HFFc6 (cell line): ENCODE measurements around the gene TSGA10. TPM values are rescaled to one million over a fixed set of nuclear protein-coding genes. Genes with fewer than 3 reads are reported as not detected.
"Not testable (repeated sequence)": the region's sequence is repeated elsewhere in the genome, so short reads cannot be mapped to it uniquely, and the experiment has no call there.

Experiments
- DNase-seq: peaks from one replicate; pipeline ENCODE4 v3.0.0-alpha.2; 2018
- H3K27ac Mint-ChIP-seq: 2 replicates; pipeline ENCODE4 v1.8.0; 2020; ENCODE audit warnings: mild to moderate bottlenecking, mixed read lengths
- H3K27me3 Mint-ChIP-seq: 2 replicates; pipeline ENCODE4 v1.8.0; 2021; ENCODE audit warnings: mild to moderate bottlenecking, moderate library complexity, mixed read lengths; ENCODE audit not compliant: insufficient read depth
- H3K36me3 Mint-ChIP-seq: 2 replicates; pipeline ENCODE4 v1.8.0; 2021; ENCODE audit warnings: low read depth, mixed read lengths
- H3K4me1 Mint-ChIP-seq: 2 replicates; pipeline ENCODE4 v1.8.0; 2020; ENCODE audit warnings: low read depth, mixed read lengths
- H3K4me3 Mint-ChIP-seq: 2 replicates; pipeline ENCODE4 v1.8.0; 2020; ENCODE audit warnings: mild to moderate bottlenecking, moderate library complexity, mixed read lengths
- H3K9me3 Mint-ChIP-seq: 2 replicates; pipeline ENCODE4 v1.8.0; 2020; ENCODE audit warnings: mild to moderate bottlenecking, mixed read lengths
- long read RNA-seq: library from polyadenylated mRNA; unstranded; transcript quantifications from one replicate; pipeline ENCODE4 v2.0.0, GENCODE V29; 2019
- total RNA-seq, 6 experiments: library from RNA; stranded (reverse); fragmentation: NEBNext Ultra II Directional; extraction: Animal tissue kit (Norgen Biotek cat#: 25700); gene quantifications; 2 replicates in 1 of 6; 3 replicates in 5 of 6; pipeline ENCODE4 v1.2.3, GENCODE V29; 2021
- TF ChIP-seq, protein P1 (sequence below): fragments of 200-600 bp; sonication (generic); IDR thresholded peaks from 2 replicates; pipeline ENCODE4 v1.5.0; 2021; ENCODE audit warnings: antibody characterized with exemption, mild to moderate bottlenecking

Gene TSGA10, protein sequence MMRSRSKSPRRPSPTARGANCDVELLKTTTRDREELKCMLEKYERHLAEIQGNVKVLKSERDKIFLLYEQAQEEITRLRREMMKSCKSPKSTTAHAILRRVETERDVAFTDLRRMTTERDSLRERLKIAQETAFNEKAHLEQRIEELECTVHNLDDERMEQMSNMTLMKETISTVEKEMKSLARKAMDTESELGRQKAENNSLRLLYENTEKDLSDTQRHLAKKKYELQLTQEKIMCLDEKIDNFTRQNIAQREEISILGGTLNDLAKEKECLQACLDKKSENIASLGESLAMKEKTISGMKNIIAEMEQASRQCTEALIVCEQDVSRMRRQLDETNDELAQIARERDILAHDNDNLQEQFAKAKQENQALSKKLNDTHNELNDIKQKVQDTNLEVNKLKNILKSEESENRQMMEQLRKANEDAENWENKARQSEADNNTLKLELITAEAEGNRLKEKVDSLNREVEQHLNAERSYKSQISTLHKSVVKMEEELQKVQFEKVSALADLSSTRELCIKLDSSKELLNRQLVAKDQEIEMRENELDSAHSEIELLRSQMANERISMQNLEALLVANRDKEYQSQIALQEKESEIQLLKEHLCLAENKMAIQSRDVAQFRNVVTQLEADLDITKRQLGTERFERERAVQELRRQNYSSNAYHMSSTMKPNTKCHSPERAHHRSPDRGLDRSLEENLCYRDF
- total RNA-seq, result 1 to 10 TPM in 4 of 6 experiments, under 1 TPM in 2; 0.83 to 2.0 (median 1.3) TPM
- long read RNA-seq, partial matches to known transcripts, result 0 of 1 reads
- long read RNA-seq, other reads (novel, unspliced or antisense), result 0 of 1 reads

DNA sequence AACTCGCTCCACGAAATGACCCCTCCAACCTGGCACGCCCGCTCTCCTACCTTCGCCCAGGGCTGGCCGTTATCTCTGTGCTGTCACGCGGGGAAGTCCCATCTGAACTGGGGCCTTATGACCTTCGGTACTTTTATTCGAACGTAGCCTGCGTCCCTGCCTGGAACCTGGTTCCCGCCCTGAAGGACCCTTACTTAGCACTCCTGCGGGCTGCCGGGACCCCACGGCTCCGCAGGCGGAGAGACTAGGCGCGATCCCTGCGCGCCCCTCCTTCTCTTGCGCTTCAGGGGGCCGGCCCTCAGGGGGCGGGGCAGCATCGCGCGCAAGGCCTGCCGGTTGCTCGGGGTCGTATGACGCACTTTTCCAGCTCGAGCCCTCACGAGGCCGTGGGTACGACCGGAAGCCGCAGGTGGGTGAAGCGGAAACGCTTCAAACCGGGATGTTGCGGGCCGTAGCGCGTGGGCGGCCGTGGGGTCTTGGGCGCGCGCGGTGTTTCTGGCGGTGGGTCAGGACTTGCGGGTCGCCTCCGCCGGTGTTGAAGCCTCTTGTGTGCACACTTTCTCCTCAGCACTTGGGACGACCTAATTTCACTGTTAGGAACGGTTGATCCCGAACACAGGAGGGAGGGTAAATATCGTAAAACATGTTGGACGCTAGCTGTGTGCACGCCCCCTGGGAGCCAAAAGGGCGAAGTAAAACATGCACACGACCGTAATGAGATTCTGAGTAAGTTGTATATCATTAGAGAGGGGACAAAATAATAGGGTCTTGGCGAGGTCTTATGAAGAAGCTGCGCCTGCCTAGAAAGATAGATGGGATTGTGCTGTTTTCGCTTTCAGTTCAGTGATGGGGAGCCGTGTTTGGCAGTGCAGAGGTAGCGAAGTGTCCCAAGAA lies at the start of gene TSGA10, which contains the start of gene LIPT1:
TSGA10 (minus strand) TSS at position 300 of the 894 bp plus-strand sequence. CDS start 45,503 bp downstream, outside the sequence.
LIPT1 (plus strand) TSS at position 325 of the 894 bp plus-strand sequence. CDS start 6,991 bp downstream, outside the sequence.
- Mint-ChIP-seq H3K4me1 (peaks cover 12% of the 10 kb centered on the region), H3K9me3 (no peaks in the 10 kb centered on the region), H3K36me3 (0 out of 2 replicates have a peak, but pooled peaks cover 4% of the 10 kb centered on the region), H3K4me3 (peak within 1 kb of the TSS; percentile 90), H3K27me3 (no peaks in the 10 kb centered on the region; the same call in 1 of the 2 replicates), H3K27ac (peak within 1 kb of the TSS; percentile 86)
- peak; percentile 79 for DNase-seq
- TF ChIP-seq, protein P1, sequence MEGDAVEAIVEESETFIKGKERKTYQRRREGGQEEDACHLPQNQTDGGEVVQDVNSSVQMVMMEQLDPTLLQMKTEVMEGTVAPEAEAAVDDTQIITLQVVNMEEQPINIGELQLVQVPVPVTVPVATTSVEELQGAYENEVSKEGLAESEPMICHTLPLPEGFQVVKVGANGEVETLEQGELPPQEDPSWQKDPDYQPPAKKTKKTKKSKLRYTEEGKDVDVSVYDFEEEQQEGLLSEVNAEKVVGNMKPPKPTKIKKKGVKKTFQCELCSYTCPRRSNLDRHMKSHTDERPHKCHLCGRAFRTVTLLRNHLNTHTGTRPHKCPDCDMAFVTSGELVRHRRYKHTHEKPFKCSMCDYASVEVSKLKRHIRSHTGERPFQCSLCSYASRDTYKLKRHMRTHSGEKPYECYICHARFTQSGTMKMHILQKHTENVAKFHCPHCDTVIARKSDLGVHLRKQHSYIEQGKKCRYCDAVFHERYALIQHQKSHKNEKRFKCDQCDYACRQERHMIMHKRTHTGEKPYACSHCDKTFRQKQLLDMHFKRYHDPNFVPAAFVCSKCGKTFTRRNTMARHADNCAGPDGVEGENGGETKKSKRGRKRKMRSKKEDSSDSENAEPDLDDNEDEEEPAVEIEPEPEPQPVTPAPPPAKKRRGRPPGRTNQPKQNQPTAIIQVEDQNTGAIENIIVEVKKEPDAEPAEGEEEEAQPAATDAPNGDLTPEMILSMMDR, result peak; percentile 46; the same call in 1 of the 2 replicates

DNA sequence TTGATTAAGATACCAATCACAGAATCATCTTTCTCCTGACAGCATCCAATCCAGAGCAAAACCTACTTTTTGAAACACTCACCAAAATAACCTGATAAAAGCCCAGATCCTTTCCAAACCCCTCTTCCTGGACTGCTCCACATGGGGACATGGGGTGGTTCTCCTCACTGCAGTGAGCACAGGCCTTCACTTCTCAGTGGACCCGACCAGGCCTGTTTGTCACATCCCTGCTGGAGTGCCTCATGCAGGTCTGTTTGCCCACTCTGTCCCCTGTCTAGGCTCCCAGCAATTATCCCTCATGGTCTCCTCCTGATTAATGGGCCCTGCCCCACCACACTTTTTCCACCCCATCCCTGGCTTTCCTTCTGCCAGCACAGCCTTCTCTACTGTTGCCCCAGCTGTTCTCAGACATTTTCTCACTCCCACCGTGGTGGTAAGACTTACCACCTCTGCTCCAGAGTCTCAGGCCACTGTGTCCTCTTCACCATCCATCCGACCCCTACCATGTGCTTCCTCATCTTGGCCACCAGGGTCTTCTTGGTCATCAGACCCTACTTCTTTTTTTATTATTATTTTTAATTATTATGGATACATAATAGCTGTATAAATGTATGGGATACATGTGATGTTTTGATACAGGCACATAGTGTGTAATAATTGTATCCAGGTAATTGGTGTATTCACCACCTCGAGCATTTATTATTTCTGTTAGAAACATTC lies 47.4 kb upstream of the TSGA10 start:
- Mint-ChIP-seq H3K27ac (no peak overlapping the region), H3K9me3 (peaks cover 5% of the 10 kb centered on the region; the same call in 1 of the 2 replicates), H3K4me1 (no peaks in the 10 kb centered on the region), H3K4me3 (no peak overlapping the region), H3K27me3 (no peaks in the 10 kb centered on the region), H3K36me3 (peaks cover 19% of the 10 kb centered on the region)
- no peak for DNase-seq
- TF ChIP-seq, protein P1, result peak; percentile 58

DNA sequence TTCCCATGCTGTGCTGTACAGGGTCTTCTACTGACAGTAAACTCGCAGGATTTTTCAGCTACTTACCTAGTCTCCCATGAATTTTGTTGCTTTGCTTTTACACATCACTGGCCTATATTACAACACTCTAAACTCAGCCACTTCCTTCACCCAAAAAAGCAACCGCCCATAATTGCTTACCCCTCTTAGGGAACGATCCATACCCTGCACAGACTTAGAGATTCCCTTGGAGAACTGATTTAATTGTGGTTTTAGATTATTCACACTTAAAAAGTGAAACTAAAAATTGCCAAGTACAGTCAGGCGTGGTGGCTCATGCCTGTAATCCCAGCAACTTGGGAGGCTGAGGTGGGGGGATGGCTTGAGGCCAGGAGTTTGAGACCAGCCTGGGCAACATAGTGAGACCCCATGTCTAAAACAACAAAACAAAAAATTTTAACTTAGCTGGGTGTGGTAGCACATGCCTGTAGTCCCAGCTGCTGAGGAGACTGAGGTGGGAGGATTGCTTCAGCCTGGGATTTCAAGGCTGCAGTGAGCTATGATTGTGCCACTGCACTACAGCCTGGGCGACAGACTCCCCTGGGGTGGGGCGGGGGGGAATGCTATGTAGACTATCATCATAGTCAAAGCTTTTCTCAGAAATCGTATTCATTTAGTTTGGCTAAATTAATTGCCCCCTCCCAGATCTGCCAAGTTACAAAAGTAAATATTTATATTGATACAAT lies 45.5 kb upstream of the TSGA10 start:
- Mint-ChIP-seq H3K27me3 (no peaks in the 10 kb centered on the region), H3K27ac (no peak overlapping the region), H3K4me1 (no peaks in the 10 kb centered on the region), H3K36me3 (peaks cover 18% of the 10 kb centered on the region), H3K9me3 (no peaks in the 10 kb centered on the region), H3K4me3 (no peak overlapping the region)
- TF ChIP-seq, protein P1, result no peak
- no peak for DNase-seq

DNA sequence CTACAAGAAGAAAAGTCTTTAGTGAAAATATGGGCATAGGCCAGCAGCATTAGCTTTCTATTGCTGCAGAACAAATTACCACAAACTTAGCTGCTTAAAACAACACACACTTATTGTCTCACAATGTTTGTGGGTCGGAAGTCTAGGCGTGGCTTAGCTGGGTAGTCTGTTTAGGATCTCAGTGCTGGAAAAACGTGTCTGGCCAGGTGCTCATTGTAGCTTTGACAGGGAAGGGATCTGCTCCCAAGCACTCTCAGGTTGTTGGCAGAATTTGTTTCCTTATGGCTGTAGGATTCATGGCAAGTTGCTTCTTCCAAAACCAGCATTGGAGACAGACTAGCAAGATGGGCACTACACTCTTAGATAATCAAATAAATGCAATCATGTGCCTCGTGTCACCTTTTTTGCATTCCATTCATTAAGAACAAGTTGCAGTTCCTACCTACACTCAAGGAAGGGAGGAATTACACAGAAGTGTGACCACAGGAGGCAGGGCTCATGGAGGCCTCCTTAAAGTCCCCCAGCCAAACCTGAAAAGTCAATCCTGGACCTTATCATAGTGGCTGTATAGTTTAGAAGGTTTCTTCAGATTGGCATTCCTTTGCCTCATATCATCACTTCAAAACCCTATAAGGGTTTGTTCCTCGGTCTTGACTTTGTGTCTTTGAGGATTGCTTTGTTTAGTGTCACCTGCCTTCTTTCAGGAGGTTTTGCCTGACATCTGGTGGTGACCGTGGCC lies 43.5 kb upstream of the TSGA10 start:
- Mint-ChIP-seq H3K9me3 (no peaks in the 10 kb centered on the region), H3K27me3 (no peaks in the 10 kb centered on the region), H3K36me3 (peaks cover 19% of the 10 kb centered on the region), H3K4me1 (no peaks in the 10 kb centered on the region), H3K27ac (no peak overlapping the region), H3K4me3 (no peak overlapping the region)
- DNase-seq, result no peak
- TF ChIP-seq, protein P1, result no peak

DNA sequence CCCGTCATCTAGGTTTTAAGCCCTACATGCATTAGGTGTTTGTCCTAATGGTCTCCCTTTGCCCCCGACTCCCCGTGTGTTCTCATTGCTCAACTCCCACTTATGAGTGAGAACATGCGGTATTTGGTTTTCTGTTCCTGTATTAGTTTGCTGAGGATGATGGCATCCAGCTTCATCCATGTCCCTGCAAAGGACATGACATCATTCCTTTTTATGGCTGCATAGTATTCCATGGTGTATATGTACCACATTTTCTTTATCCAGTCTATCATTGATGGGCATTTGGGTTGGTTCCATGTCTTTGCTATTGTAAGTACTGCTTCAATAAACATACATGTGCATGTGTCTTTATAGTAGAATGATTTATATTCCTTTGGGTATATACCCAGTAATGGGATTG lies 37.6 kb upstream of the TSGA10 start:
- DNase-seq, H3K4me1 Mint-ChIP-seq, H3K9me3 Mint-ChIP-seq, H3K4me3 Mint-ChIP-seq, H3K27me3 Mint-ChIP-seq, H3K27ac Mint-ChIP-seq: not testable (repeated sequence)
- H3K36me3 Mint-ChIP-seq, result peaks cover 41% of the 10 kb centered on the region
